ENCODE results near the gene PHYHIPL.

DNA sequence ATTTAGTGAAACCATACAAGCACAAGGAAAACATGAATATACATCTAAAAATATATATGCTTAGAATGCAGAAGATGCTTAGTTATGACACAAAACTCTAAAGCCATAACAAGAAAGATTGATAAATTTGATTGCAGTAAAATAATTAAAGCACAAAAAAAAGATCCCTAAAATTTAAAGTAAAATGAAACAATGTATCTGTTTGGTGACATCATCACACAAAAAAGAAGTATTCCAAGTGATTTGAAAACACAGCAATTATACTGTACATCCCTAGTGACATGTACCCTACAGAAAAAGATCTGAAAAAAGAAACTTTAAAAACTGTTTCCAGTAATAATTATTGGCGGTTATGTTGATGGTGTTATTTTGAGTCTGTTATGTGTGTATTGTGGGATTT is 37.7 kb downstream of the PHYHIPL start:
- TF ChIP-seq, protein P1, sequence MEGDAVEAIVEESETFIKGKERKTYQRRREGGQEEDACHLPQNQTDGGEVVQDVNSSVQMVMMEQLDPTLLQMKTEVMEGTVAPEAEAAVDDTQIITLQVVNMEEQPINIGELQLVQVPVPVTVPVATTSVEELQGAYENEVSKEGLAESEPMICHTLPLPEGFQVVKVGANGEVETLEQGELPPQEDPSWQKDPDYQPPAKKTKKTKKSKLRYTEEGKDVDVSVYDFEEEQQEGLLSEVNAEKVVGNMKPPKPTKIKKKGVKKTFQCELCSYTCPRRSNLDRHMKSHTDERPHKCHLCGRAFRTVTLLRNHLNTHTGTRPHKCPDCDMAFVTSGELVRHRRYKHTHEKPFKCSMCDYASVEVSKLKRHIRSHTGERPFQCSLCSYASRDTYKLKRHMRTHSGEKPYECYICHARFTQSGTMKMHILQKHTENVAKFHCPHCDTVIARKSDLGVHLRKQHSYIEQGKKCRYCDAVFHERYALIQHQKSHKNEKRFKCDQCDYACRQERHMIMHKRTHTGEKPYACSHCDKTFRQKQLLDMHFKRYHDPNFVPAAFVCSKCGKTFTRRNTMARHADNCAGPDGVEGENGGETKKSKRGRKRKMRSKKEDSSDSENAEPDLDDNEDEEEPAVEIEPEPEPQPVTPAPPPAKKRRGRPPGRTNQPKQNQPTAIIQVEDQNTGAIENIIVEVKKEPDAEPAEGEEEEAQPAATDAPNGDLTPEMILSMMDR (IDR thresholded peaks at IDR 0.05; ENCODE audit: low read depth, low read length) = no peak
- no peak for TF ChIP-seq EZH2phosphoT487 (IDR thresholded peaks at IDR 0.05; ENCODE audit: low read depth)

Measured in OCI-LY3 (cell line).